Fibroblast of villous mesenchyme (primary cell): Measurements from ENCODE around the gene LYSMD1. TPM values are rescaled to one million over a fixed set of nuclear protein-coding genes. Genes with fewer than 3 reads are reported as not detected.
A peak's percentile ranks its signal among the peaks of the same experiment; 100 is the strongest.
"Not testable (repeated sequence)": the region's sequence is repeated elsewhere in the genome, so short reads cannot be mapped to it uniquely, and the experiment has no call there.

ENCODE experiments used
- DNase-seq: peaks from one replicate; pipeline ENCODE4 v3.0.0-alpha.2; 2010; ENCODE audit warnings: low read depth
- H3K4me3 ChIP-seq: 2 replicates; pipeline ENCODE4 v1.5.1; 2011; ENCODE audit warnings: low read depth, mild to moderate bottlenecking, low read length
- CTCF ChIP-seq: IDR thresholded peaks from 2 replicates; pipeline ENCODE4 v1.5.1; 2012; ENCODE audit warnings: low read depth, mild to moderate bottlenecking, low read length; ENCODE audit not compliant: insufficient read depth
- total RNA-seq: library from RNA; depleted of rRNA; stranded (reverse); fragments of >200 nt; gene quantifications from 2 replicates; pipeline ENCODE4 v1.2.3, GENCODE V29; 2012

LYSMD1 gene
- total RNA-seq, 1 donor = 11.7 TPM

GRCh38 chr1:151198254-151199127, 32.8 kb upstream of the LYSMD1 start, which contains the start of gene PIP5K1A:
PIP5K1A (plus strand) TSS chr1:151198552; CDS start chr1:151198997, 445 bp downstream.
- peak; percentile 99 for DNase-seq
- no peak for TF ChIP-seq CTCF
- H3K4me3 ChIP-seq = peak within 1 kb of the TSS; percentile 100

DNA sequence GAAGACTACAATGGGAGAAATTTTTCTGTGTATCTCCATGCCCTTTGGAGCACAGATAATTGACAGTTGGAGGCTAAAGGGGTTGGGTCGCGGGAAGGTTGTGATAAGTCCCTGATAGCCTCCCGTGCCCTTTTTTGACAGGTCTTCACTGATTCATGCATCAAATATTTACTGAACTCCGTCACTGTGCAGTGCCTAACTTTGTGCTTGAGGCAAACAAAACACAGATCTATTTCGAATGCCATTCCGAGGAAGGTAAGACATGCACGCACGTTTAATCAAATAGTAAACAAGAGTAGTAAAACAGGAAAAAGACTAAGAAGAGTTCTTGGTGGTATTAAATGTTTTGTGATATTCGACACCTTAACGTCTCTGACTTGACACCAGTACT, 32.2 kb upstream of the LYSMD1 start:
- TF ChIP-seq CTCF = no peak
- H3K4me3 ChIP-seq = peak overlapping the region; percentile 100
- no peak for DNase-seq

- DNase-seq = peak; percentile 90
- TF ChIP-seq CTCF = peak; percentile 61
- peak overlapping the region; percentile 34 for H3K4me3 ChIP-seq
Measured at GRCh38 chr1:151196292-151196800, 30.6 kb upstream of the LYSMD1 start.

GRCh38 chr1:151194894-151195594, 29.3 kb upstream of the LYSMD1 start:
- peak; percentile 72 for DNase-seq
- not testable (repeated sequence) for H3K4me3 ChIP-seq

GRCh38 chr1:151193856-151194255, 28.2 kb upstream of the LYSMD1 start:
- no peak for TF ChIP-seq CTCF
- no peak for DNase-seq
- no peak overlapping the region for H3K4me3 ChIP-seq

DNA sequence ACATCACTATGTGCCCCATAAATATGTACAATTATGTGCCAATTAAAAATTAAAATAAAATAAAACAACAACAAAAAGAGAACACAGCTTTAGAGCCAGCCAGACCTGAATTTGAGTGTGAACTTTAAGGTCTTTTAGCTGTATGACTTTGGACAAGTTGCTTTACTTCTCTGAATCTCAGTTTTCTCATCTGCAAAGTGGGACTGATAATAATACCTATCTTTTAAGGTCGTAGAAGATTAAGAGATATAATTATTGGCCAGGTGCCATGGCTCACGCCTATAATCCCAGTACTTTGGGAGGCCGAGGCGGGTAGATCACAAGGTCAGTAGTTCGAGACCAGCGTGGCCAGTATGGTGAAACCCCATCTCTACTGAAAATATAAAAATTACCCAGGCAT, 27.6 kb upstream of the LYSMD1 start:
- TF ChIP-seq CTCF = no peak
- no peak for DNase-seq
- H3K4me3 ChIP-seq = no peak overlapping the region

- no peak overlapping the region for H3K4me3 ChIP-seq
- no peak for TF ChIP-seq CTCF
- DNase-seq = no peak
Measured at GRCh38 chr1:151192047-151192446, 26.3 kb upstream of the LYSMD1 start.
